ENCODE results near the gene LY6G5C. TPM values are rescaled to one million over a fixed set of nuclear protein-coding genes. Genes with fewer than 3 reads are reported as not detected.

LY6G5C gene
- total RNA-seq, 1 experiment from 2014 or later: not detected

GRCh38 chr6:31725502-31726350 lies 44.9 kb upstream of the LY6G5C start:
- Histone ChIP-seq H3K27me3 (ENCODE audit: low read length) (no peaks in the 10 kb centered on the region), H3K4me2 (ENCODE audit: low read depth, low read length, poor library complexity, severe bottlenecking) (no peak overlapping the region), H3K9ac (ENCODE audit: low read length) (no peak overlapping the region), H4K20me1 (ENCODE audit: insufficient read depth, low read depth, low read length) (no peaks in the 10 kb centered on the region), H3K9me3 (ENCODE audit: low read length) (no peaks in the 10 kb centered on the region), H3K36me3 (ENCODE audit: insufficient read depth, low read length) (0 out of 2 replicates have a peak, but pooled peaks cover 3% of the 10 kb centered on the region), H3K9me2 (replicated peaks; ENCODE audit: insufficient read depth, low read length) (no peaks in the 10 kb centered on the region), H3K27ac (ENCODE audit: low read length) (no peak overlapping the region), H3K4me3 (ENCODE audit: low read length) (no peak overlapping the region), H3K4me1 (ENCODE audit: low read length) (peaks cover 37% of the 10 kb centered on the region), H2AFZ (ENCODE audit: low read length) (no peak overlapping the region), H3K79me2 (ENCODE audit: low read length) (no peaks in the 10 kb centered on the region)
- DNase-seq: no peak

GRCh38 chr6:31723980-31724691 lies 43.3 kb upstream of the LY6G5C start:
- Histone ChIP-seq H3K9ac (ENCODE audit: low read length) (no peak overlapping the region), H3K79me2 (ENCODE audit: low read length) (no peaks in the 10 kb centered on the region), H2AFZ (ENCODE audit: low read length) (no peak overlapping the region), H3K9me3 (ENCODE audit: low read length) (no peaks in the 10 kb centered on the region), H3K27me3 (ENCODE audit: low read length) (no peaks in the 10 kb centered on the region), H3K27ac (ENCODE audit: low read length) (no peak overlapping the region), H3K9me2 (replicated peaks; ENCODE audit: insufficient read depth, low read length) (no peaks in the 10 kb centered on the region), H3K36me3 (ENCODE audit: insufficient read depth, low read length) (no peaks in the 10 kb centered on the region), H3K4me3 (ENCODE audit: low read length) (no peak overlapping the region), H3K4me2 (ENCODE audit: low read depth, low read length, poor library complexity, severe bottlenecking) (no peak overlapping the region), H4K20me1 (ENCODE audit: insufficient read depth, low read depth, low read length) (no peaks in the 10 kb centered on the region), H3K4me1 (ENCODE audit: low read length) (peaks cover 28% of the 10 kb centered on the region)
- DNase-seq: no peak

GRCh38 chr6:31723245-31723979 lies 42.5 kb upstream of the LY6G5C start, which contains the start of gene MPIG6B:
MPIG6B (plus strand) TSS chr6:31723373; CDS start chr6:31723384, 11 bp downstream.
- Histone ChIP-seq H2AFZ (ENCODE audit: low read length) (no peak within 1 kb of the TSS), H3K27ac (ENCODE audit: low read length) (no peak within 1 kb of the TSS), H3K4me2 (ENCODE audit: low read depth, low read length, poor library complexity, severe bottlenecking) (no peak within 1 kb of the TSS), H3K9me3 (ENCODE audit: low read length) (no peaks in the 10 kb centered on the region), H3K27me3 (ENCODE audit: low read length) (no peaks in the 10 kb centered on the region), H3K9ac (ENCODE audit: low read length) (no peak within 1 kb of the TSS), H3K79me2 (ENCODE audit: low read length) (no peaks in the 10 kb centered on the region), H4K20me1 (ENCODE audit: insufficient read depth, low read depth, low read length) (no peaks in the 10 kb centered on the region), H3K4me1 (ENCODE audit: low read length) (peaks cover 20% of the 10 kb centered on the region), H3K36me3 (ENCODE audit: insufficient read depth, low read length) (no peaks in the 10 kb centered on the region), H3K4me3 (ENCODE audit: low read length) (no peak within 1 kb of the TSS), H3K9me2 (replicated peaks; ENCODE audit: insufficient read depth, low read length) (no peaks in the 10 kb centered on the region)
- DNase-seq: no peak

- no peak overlapping the region for H3K9ac ChIP-seq (ENCODE audit: low read length)
- no peak overlapping the region for H3K4me2 ChIP-seq (ENCODE audit: low read depth, low read length, poor library complexity, severe bottlenecking)
- no peaks in the 10 kb centered on the region for H3K27me3 ChIP-seq (ENCODE audit: low read length)
- no peak overlapping the region for H3K4me3 ChIP-seq (ENCODE audit: low read length)
- no peaks in the 10 kb centered on the region for H3K79me2 ChIP-seq (ENCODE audit: low read length)
- H3K9me3 ChIP-seq (ENCODE audit: low read length): no peaks in the 10 kb centered on the region
- H3K36me3 ChIP-seq (ENCODE audit: insufficient read depth, low read length): no peaks in the 10 kb centered on the region
- no peak for DNase-seq
- H3K4me1 ChIP-seq (ENCODE audit: low read length): peaks cover 16% of the 10 kb centered on the region
- H2AFZ ChIP-seq (ENCODE audit: low read length): no peak overlapping the region
- no peaks in the 10 kb centered on the region for H3K9me2 ChIP-seq (replicated peaks; ENCODE audit: insufficient read depth, low read length)
- no peak overlapping the region for H3K27ac ChIP-seq (ENCODE audit: low read length)
- H4K20me1 ChIP-seq (ENCODE audit: insufficient read depth, low read depth, low read length): no peaks in the 10 kb centered on the region
These were observed 41.3 kb upstream of the LY6G5C start for GRCh38 chr6:31722173-31722572.

- Histone ChIP-seq H3K36me3 (ENCODE audit: insufficient read depth, low read length) (no peaks in the 10 kb centered on the region), H3K9ac (ENCODE audit: low read length) (no peak within 1 kb of the TSS)
- no peak for DNase-seq
These were observed 40.6 kb upstream of the LY6G5C start, which contains the start of gene LY6G6C for GRCh38 chr6:31721351-31722020. LY6G6C (minus strand) TSS chr6:31721746; CDS start chr6:31721679, 67 bp downstream.

GRCh38 chr6:31720196-31720770 lies 39.4 kb upstream of the LY6G5C start:
- H3K9ac ChIP-seq (ENCODE audit: low read length): no peak overlapping the region
- H3K4me2 ChIP-seq (ENCODE audit: low read depth, low read length, poor library complexity, severe bottlenecking): no peak overlapping the region

More at GRCh38 chr6:31721351-31722020, 40.6 kb upstream of the LY6G5C start, which contains the start of gene LY6G6C:
- H3K9me3 ChIP-seq (ENCODE audit: low read length): no peaks in the 10 kb centered on the region
- H3K27ac ChIP-seq (ENCODE audit: low read length): no peak within 1 kb of the TSS
- no peaks in the 10 kb centered on the region for H4K20me1 ChIP-seq (ENCODE audit: insufficient read depth, low read depth, low read length)
- H3K9me2 ChIP-seq (replicated peaks; ENCODE audit: insufficient read depth, low read length): no peaks in the 10 kb centered on the region
- no peak within 1 kb of the TSS for H3K4me3 ChIP-seq (ENCODE audit: low read length)
- peaks cover 9% of the 10 kb centered on the region for H3K4me1 ChIP-seq (ENCODE audit: low read length)
- H3K4me2 ChIP-seq (ENCODE audit: low read depth, low read length, poor library complexity, severe bottlenecking): no peak within 1 kb of the TSS
- H3K79me2 ChIP-seq (ENCODE audit: low read length): no peaks in the 10 kb centered on the region
- H3K27me3 ChIP-seq (ENCODE audit: low read length): no peaks in the 10 kb centered on the region
- H2AFZ ChIP-seq (ENCODE audit: low read length): no peak within 1 kb of the TSS

GRCh38 chr6:31719001-31719400 lies 38.1 kb upstream of the LY6G5C start:
- Histone ChIP-seq H3K9ac (ENCODE audit: low read length) (no peak overlapping the region), H3K4me1 (ENCODE audit: low read length) (peaks cover 8% of the 10 kb centered on the region), H3K79me2 (ENCODE audit: low read length) (no peaks in the 10 kb centered on the region), H3K27ac (ENCODE audit: low read length) (no peak overlapping the region), H3K9me2 (replicated peaks; ENCODE audit: insufficient read depth, low read length) (no peaks in the 10 kb centered on the region), H3K4me2 (ENCODE audit: low read depth, low read length, poor library complexity, severe bottlenecking) (no peak overlapping the region), H3K4me3 (ENCODE audit: low read length) (no peak overlapping the region), H3K36me3 (ENCODE audit: insufficient read depth, low read length) (no peaks in the 10 kb centered on the region), H3K9me3 (ENCODE audit: low read length) (no peaks in the 10 kb centered on the region), H3K27me3 (ENCODE audit: low read length) (no peaks in the 10 kb centered on the region), H4K20me1 (ENCODE audit: insufficient read depth, low read depth, low read length) (no peaks in the 10 kb centered on the region), H2AFZ (ENCODE audit: low read length) (no peak overlapping the region)
- no peak for DNase-seq

More at GRCh38 chr6:31720196-31720770, 39.4 kb upstream of the LY6G5C start:
- Histone ChIP-seq H3K27ac (ENCODE audit: low read length) (no peak overlapping the region), H3K9me2 (replicated peaks; ENCODE audit: insufficient read depth, low read length) (no peaks in the 10 kb centered on the region), H2AFZ (ENCODE audit: low read length) (no peak overlapping the region), H4K20me1 (ENCODE audit: insufficient read depth, low read depth, low read length) (no peaks in the 10 kb centered on the region), H3K27me3 (ENCODE audit: low read length) (no peaks in the 10 kb centered on the region), H3K4me3 (ENCODE audit: low read length) (no peak overlapping the region), H3K79me2 (ENCODE audit: low read length) (no peaks in the 10 kb centered on the region), H3K36me3 (ENCODE audit: insufficient read depth, low read length) (no peaks in the 10 kb centered on the region), H3K4me1 (ENCODE audit: low read length) (peaks cover 8% of the 10 kb centered on the region), H3K9me3 (ENCODE audit: low read length) (no peaks in the 10 kb centered on the region)
- DNase-seq: no peak
